GM18519 (cell line): Measurements from ENCODE around the gene BLTP2.
"Not testable (repeated sequence)": the region's sequence is repeated elsewhere in the genome, so short reads cannot be mapped to it uniquely, and the experiment has no call there.

Experiments
- ATAC-seq: cut with Tn5 transposase; IDR thresholded peaks from one replicate; pipeline ENCODE4 v1.9.1; 2021; ENCODE audit warnings: mild to moderate bottlenecking, moderate library complexity; ENCODE audit not compliant: unreplicated experiment, low FRiP score

BLTP2 gene

GRCh38 chr17:28648698-28649097 is 3.7 kb upstream of the BLTP2 start:
- ATAC-seq: no peak

GRCh38 chr17:28646039-28646754 is 1.2 kb upstream of the BLTP2 start:
- no peak for ATAC-seq

DNA sequence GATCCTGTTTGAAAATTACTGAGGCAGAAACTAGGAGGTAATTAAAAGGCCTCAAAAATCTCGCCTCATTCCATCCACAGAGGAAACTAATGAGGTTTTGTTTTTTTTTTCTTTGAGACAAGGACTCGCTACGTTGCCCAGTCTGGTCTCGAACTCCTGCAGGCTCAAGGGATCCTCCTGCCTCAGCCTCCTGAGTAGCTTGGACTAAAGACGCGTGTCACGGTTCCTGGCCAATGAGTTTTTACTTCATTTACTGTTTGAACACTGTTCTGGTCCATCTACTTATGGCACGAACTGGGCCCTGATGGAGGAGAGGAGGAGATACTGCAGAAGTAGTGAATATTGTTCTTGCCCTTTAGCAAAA is 600 bp upstream of the BLTP2 start:
- no peak for ATAC-seq

- no peak for ATAC-seq
Measured at GRCh38 chr17:28643983-28644786, 773 bp downstream of the BLTP2 start.

- no peak for ATAC-seq
Measured at GRCh38 chr17:28641579-28641978, 3.4 kb downstream of the BLTP2 start.

GRCh38 chr17:28635506-28635905 is 9.5 kb downstream of the BLTP2 start:
- no peak for ATAC-seq

GRCh38 chr17:28634206-28634865 is 10.6 kb downstream of the BLTP2 start:
- ATAC-seq: no peak

DNA sequence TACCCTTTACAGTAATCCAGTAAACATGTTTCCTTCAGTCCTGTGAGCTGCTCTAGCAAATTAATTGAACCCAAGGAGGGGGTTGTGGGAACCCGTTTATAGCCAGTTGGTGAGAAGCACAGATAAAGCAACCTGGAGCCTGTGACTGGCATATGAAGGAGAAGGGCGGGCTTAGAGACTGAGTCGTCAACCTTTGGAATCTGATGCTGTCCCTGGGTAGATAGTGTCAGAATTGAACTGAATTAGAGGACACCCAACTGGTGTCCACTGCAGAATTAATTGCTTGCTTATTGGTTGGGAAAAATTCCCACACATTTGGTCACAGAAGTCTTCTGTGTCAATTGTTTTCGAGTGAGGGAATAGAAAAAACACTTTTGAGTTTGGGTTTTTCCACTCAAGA is 18.1 kb downstream of the BLTP2 start:
- ATAC-seq: no peak

GRCh38 chr17:28624148-28624547 is 20.8 kb downstream of the BLTP2 start:
- ATAC-seq: no peak

GRCh38 chr17:28623696-28624095 is 21.3 kb downstream of the BLTP2 start:
- no peak for ATAC-seq

GRCh38 chr17:28622186-28622585 is 22.8 kb downstream of the BLTP2 start:
- ATAC-seq: no peak

- ATAC-seq: no peak
Measured at GRCh38 chr17:28620010-28620409, 24.9 kb downstream of the BLTP2 start.

DNA sequence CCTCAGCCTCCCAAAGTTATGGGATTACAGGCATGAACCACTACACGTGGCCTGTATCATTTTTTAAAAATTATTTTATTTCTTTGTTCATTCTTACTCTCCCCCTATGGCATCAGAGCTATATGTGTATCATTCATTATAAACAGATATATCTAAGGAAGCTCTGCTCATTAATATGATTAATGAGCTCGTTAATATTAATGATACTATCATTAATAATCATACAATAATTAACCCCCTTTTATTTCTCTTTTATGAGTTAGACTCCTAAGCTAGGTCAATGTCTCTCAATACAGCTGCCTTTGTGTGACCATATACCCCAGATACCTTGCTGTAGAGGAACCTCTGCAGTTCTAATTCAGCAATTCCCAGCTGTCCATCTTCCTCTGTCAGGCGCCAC is 26.5 kb downstream of the BLTP2 start:
- ATAC-seq: no peak

DNA sequence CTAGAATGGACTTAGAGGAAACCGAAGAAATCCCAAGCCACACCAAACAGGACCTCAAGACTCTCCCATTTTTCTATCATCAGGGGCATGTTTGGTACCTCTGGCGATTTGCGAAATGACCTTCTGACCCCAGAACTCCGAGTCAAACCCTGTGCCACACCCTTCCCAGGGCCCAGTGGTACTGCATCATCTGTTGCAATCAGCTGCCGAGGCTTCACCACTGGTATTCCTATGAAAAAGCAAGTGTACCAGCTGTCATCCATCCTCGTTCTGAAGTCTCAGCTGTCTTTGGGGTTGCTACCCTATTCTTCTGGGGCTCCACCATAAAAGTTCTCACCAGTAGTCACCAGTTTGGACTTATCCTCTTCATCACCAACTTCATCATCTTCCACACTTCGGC is 28.7 kb downstream of the BLTP2 start:
- ATAC-seq: no peak

- ATAC-seq: no peak
Measured at GRCh38 chr17:28615260-28615940, 29.6 kb downstream of the BLTP2 start.

GRCh38 chr17:28613931-28614381 is 31.0 kb downstream of the BLTP2 start, which contains the start of gene RSKR:
RSKR (minus strand) TSS chr17:28614185; CDS start chr17:28614161, 24 bp downstream.
- no peak for ATAC-seq

GRCh38 chr17:28612936-28613872 is 31.8 kb downstream of the BLTP2 start:
- no peak for ATAC-seq

GRCh38 chr17:28612531-28612930 is 32.4 kb downstream of the BLTP2 start:
- ATAC-seq: no peak

DNA sequence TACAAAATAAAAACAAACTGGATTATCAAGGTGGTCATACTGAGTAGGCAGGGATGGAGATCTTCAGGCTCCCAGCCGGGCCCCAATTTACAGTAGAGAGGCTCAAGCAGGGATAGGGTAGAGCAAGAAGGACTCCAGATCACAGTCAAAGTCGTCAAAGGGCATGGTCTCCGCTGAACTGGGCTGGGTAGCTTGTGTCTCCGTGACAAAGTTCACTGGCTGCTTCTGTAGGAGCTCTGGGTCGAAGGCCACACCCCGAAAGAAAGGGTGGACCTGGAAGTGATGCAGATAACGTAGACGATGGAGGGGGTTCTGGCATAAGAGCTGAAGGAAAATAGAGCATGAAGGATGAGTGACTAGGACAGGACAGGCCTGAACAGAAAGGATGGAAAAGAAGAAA is 34.6 kb downstream of the BLTP2 start:
- ATAC-seq: no peak

DNA sequence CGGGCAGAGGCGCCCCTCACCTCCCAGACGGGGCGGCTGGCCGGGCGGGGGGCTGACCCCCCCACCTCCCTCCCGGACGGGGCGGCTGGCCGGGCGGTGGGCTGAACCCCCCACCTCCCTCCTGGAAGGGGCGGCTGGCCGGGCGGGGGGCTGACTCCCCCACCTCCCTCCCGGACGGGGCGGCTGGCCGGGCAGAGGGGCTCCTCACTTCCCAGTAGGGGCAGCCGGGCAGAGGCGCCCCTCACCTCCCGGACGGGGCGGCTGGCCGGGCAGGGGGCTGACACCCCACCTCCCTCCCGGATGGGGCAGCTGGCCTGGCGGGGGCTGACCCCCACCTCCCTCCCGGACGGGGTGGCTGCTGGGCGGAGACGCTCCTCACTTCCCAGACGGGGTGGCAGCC is 40.9 kb downstream of the BLTP2 start:
- not testable (repeated sequence) for ATAC-seq
